ENCODE results near the gene TREML4.
A peak's percentile ranks its signal among the peaks of the same experiment; 100 is the strongest.

The TREML4 gene, protein sequence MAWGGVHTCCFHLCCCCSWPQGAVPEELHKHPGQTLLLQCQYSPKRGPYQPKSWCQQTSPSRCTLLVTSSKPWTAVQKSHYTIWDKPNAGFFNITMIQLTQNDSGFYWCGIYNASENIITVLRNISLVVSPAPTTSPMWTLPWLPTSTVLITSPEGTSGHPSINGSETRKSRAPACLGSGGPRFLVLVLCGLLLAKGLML

DNA sequence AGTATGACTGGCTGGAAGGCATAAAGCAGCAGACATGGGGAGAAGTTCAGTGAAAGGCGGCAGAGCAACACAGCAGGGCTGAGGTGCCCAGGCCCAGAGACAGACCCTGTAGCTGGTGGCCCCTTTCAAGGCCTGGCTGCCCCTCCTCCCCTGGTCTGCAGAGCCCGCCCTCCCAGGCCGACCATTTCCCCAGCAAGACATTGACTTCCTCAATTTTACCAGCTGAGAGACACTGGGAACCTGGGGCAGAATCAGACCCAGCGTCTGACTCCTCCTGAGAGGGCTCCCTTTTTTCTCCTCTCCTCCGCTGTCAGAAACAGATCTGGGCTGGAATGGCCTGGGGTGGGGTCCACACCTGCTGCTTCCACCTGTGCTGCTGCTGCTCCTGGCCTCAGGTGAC, at the start of gene TREML4:
Gene TREML4 (plus strand): TSS at position 254 of the 400 bp plus-strand sequence. CDS start 79 bp downstream, at position 333.
- no peak within 1 kb of the TSS for H3K4me3 ChIP-seq (ENCODE audit: low read depth, low read length)
- no peak for DNase-seq (ENCODE audit: low read depth)
- in situ Hi-C loops (cut with HindIII; ENCODE audit: low sequenced_read_pairs): no loop called here
- TF ChIP-seq, protein P1, sequence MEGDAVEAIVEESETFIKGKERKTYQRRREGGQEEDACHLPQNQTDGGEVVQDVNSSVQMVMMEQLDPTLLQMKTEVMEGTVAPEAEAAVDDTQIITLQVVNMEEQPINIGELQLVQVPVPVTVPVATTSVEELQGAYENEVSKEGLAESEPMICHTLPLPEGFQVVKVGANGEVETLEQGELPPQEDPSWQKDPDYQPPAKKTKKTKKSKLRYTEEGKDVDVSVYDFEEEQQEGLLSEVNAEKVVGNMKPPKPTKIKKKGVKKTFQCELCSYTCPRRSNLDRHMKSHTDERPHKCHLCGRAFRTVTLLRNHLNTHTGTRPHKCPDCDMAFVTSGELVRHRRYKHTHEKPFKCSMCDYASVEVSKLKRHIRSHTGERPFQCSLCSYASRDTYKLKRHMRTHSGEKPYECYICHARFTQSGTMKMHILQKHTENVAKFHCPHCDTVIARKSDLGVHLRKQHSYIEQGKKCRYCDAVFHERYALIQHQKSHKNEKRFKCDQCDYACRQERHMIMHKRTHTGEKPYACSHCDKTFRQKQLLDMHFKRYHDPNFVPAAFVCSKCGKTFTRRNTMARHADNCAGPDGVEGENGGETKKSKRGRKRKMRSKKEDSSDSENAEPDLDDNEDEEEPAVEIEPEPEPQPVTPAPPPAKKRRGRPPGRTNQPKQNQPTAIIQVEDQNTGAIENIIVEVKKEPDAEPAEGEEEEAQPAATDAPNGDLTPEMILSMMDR (IDR thresholded peaks at IDR 0.05; ENCODE audit: low read depth, low read length, missing control alignments): no peak

DNA sequence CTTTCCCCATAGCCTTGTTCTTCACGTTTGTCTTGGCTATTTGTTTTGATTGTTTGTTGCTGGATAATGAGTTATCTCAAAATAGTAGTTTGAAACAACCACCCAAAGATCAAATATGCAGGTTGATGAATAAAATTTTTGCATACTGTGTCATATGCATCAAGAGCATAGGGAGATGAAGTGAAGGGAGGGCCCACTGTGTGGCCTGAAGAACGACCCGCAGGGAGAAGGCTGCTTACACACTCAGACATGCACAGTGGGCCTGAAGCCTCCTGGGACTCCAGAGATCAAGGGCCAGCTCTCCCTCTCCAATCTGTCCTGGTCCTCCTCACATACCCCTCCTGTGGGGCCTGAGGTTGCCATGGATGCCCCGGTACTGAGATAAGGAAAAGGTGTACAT, 49.0 kb upstream of the TREML4 start:
- no peak for DNase-seq (ENCODE audit: low read depth)
- in situ Hi-C loops (cut with HindIII; ENCODE audit: low sequenced_read_pairs): loop anchor here (5.0 kb wide), 1 partner anchor 43 kb away; no protein-coding TSS in a partner anchor
- TF ChIP-seq, protein P1 (IDR thresholded peaks at IDR 0.05; ENCODE audit: low read depth, low read length, missing control alignments): no peak
- no peak overlapping the region for H3K4me3 ChIP-seq (ENCODE audit: low read depth, low read length)

DNA sequence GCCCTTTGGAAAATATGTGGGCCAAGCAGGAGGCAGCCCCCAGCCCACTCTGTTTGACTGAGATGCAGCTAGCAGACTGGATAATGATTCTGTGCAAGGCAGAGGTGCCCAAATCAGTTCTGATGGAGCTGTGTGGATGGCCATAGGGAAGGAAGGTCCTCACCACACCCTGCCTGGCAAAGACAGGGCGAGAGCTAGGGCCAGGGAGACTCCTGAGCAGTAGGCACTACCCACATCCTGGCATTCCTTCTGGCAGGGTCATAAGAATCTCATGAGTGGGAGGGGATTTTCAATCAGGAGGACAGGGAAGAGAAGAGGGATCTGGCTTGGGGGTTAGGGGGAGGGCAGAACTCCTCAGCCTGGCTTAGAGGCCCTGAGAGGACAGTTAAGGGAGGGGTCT, 46.6 kb upstream of the TREML4 start:
- DNase-seq (ENCODE audit: low read depth): no peak
- in situ Hi-C loops (cut with HindIII; ENCODE audit: low sequenced_read_pairs): no loop called here
- H3K4me3 ChIP-seq (ENCODE audit: low read depth, low read length): no peak overlapping the region
- TF ChIP-seq, protein P1 (IDR thresholded peaks at IDR 0.05; ENCODE audit: low read depth, low read length, missing control alignments): no peak

DNA sequence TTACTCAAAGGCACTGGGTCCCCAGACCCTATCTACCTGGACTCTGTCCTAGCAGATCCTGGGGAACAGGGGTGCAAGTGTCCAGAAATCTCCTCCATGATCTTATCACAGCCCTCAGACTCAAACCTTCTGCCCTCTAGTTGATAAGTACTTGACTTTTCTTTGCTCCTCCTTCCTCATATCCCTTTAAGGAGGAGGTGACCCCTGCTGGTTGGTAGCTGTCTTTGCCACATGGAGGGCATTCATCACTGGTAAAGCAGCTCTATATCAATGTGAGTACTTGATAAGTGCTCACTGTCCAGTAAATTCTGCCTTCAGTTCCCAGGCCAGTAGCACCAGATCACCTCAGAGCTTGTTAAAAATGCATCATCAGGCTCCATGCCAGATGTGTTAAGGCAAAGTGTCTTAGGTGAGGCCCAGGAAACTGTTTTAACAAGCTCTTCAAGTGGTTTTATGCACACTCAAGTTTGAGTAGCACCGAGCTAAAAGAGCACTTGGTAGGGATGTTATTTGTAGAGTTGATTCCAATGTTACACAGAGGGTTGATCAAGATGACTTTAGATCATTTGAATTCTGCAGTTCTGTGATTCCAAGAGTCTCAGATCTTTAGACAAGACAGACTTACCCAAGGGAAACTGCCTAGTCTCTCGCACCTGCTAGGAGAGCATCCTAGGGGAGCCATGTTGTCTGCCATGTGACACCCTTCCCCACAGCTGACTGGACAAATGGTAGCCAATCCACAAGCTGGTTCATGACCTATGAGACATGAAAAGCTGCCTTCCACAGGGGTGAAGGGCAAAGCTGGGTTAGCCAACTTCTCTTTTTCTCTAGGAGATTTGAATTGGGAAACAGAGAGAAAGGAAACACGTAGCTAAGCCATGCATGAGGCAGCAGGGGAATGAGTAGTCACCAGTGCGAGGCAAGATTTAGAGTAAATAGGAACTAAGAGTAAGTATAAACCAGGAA, 45.8 kb upstream of the TREML4 start:
- TF ChIP-seq, protein P1 (IDR thresholded peaks at IDR 0.05; ENCODE audit: low read depth, low read length, missing control alignments): peak; percentile 63
- in situ Hi-C loops (cut with HindIII; ENCODE audit: low sequenced_read_pairs): no loop called here
- peak; percentile 6 for DNase-seq (ENCODE audit: low read depth)
- H3K4me3 ChIP-seq (ENCODE audit: low read depth, low read length): no peak overlapping the region

DNA sequence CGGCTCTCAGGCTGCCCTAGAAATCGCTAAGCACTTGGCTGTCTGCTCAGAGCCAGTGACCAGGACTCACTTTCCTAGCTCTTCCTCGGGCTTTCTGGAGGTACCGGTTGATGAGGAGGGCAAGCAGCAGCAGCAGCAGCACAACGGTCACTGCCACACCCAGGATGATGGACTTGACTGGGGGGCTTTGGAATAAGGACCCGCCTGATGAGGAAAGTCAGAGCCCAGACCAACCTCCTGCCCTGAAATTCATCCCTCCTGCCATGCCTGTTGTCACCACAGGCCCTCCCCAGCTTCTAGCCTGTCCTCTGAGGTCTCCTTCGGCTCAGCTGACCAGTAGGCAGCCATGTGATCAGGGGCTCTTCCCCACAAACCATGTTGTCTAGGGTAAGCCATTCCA, 43.4 kb upstream of the TREML4 start:
- in situ Hi-C loops (cut with HindIII; ENCODE audit: low sequenced_read_pairs): no loop called here
- DNase-seq (ENCODE audit: low read depth): no peak
- TF ChIP-seq, protein P1 (IDR thresholded peaks at IDR 0.05; ENCODE audit: low read depth, low read length, missing control alignments): no peak

DNA sequence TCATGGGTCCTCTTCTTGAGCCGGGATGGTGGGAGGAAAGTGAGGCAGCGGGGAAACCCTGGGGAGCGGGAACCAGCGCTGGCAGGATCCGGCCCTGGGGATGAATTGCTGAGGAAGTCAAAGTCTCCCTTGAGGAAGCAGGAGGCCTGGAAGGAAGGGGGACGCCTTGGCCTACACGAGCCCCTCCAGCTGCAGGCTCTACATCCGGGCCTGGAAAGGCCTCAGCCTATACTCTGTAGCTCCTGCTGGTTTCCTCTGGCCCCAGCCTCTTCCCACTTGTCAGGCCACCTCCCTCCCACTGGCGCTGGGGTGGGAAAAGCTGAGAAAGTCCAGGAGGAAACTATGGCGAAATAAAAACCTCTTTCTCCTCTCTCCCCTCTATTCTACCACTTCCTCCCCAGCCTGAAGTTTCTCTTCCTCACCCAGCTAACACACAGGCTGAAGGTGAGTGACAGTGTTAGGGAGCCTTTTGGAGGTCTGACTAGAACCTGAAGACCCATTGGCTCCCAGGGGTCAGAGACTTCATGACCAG, 42.1 kb upstream of the TREML4 start:
- H3K4me3 ChIP-seq (ENCODE audit: low read depth, low read length): no peak overlapping the region
- in situ Hi-C loops (cut with HindIII; ENCODE audit: low sequenced_read_pairs): no loop called here
- no peak for DNase-seq (ENCODE audit: low read depth)
- TF ChIP-seq, protein P1 (IDR thresholded peaks at IDR 0.05; ENCODE audit: low read depth, low read length, missing control alignments): no peak

More for the DNA sequence above, 43.4 kb upstream of the TREML4 start:
- H3K4me3 ChIP-seq (ENCODE audit: low read depth, low read length): no peak overlapping the region

Data from astrocyte of the cerebellum (primary cell).